ENCODE data around the gene GJB2. TPM values are rescaled to one million over a fixed set of nuclear protein-coding genes. Genes with fewer than 3 reads are reported as not detected.

Gene GJB2
- total RNA-seq, 4 donors from 2014 or later, result 0.35 to 0.72 (median 0.36) TPM; not detected in 1

DNA sequence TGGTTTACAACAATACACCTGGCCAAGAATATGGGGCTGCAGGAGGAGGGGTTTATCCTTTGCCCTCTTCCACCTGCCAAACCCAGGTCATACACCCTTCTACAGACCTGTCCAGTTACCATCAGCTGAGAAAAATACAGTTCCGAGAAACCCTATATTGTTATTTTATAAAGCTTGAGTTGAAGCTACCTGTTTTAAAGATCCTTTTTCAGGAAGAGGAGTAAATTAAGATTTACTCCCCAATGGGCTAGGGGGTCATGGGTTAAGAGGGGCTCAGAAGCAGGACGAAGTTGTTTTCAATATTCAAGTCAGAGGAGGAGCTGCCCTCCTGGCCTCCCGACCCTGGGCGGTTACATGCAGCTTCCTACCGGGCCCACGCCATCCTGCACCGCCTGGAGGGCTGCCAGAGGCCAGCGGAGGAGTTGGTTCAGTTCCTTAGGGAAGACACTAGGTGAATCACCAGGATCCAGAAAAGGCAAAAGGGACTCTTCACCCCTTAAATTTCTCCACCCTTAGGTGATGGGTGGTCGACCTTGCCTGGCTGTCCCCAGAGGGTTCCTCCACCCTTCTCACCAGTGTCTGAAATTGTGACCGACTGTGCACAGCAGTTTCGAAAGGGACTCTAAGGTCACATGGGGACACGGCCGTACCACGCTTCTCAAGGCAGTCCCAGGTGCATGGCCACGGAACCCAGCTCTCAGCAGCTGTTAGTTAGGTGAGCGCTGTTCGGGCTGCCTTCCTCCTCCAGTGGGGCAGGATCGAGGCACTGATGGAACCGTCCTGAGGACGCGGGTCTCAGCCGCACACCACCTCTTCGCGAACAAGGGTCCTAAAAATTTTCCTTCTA is 1.2 kb downstream of the GJB2 start:
- ATAC-seq, result no peak
- Histone ChIP-seq H3K4me1 (peaks cover 17 to 19% of the 10 kb centered on the region in 2 donors), H3K27ac (no peak overlapping the region), H3K4me3 (peak overlapping the region; percentile 41 to 65 (median 56)), H3K9me3 (no peaks in the 10 kb centered on the region), H3K36me3 (no peaks in the 10 kb centered on the region), H3K27me3 (peaks cover 49 to 60% (median 52%) of the 10 kb centered on the region in 3 donors)
- in situ Hi-C loops (cut with MboI; ENCODE audit: low sequenced_read_pairs in 4 of 4) (loop anchor here (10.0 to 25.0 kb wide), 5 partner anchors 96 to 746 kb away; partner anchors contain the start of gene XPO4 (in 1 of the 4)), intact Hi-C loops (cut with DNase I; ENCODE audit: low total_unique reads) (no loop called here)
- TF ChIP-seq, protein P1, sequence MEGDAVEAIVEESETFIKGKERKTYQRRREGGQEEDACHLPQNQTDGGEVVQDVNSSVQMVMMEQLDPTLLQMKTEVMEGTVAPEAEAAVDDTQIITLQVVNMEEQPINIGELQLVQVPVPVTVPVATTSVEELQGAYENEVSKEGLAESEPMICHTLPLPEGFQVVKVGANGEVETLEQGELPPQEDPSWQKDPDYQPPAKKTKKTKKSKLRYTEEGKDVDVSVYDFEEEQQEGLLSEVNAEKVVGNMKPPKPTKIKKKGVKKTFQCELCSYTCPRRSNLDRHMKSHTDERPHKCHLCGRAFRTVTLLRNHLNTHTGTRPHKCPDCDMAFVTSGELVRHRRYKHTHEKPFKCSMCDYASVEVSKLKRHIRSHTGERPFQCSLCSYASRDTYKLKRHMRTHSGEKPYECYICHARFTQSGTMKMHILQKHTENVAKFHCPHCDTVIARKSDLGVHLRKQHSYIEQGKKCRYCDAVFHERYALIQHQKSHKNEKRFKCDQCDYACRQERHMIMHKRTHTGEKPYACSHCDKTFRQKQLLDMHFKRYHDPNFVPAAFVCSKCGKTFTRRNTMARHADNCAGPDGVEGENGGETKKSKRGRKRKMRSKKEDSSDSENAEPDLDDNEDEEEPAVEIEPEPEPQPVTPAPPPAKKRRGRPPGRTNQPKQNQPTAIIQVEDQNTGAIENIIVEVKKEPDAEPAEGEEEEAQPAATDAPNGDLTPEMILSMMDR (IDR thresholded peaks at IDR 0.05 in 4 of 5, conservative IDR thresholded peaks at IDR 0.05 in 1 of 5), result no peak
- TF ChIP-seq POLR2A (IDR thresholded peaks at IDR 0.05), result no peak
- DNase-seq, result no peak

DNA sequence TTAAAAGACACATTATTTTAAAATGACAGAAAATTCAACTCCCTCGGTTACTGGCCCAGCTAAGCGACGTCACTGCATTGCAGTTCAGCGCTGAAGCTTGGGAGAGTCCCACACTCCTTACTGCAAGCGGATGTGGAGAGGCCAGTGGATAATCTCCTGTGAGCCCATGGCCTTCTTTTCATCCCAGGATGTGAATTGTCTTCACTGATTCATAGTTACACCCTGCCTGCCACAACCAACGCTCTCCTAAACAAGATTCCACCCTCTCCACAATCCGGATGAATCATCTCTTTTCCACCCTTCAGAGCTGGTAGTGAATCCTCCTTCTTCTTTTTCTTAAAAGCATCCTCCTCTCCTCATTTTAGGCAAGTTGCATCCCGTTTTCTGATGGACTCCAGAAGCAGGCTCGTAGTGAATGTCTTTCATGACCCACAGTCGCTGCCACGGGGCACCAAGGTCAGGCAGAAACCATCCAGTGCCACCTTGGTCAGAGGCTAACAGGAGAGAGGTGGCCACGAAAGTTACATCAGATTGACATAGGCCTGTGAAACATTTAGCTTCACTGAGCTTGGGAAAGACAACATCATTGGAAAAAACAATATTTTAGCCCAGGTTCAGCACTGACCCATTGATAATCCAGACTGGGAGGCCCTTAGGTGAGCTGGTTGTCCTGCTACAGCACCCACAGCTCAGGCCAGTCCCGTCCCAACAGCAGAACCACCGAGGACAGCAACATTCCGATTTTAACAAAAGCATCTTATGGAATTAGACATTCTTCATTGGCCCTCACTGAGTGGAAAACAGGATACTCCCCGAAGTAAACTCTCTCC is 2.0 kb downstream of the GJB2 start:
- intact Hi-C loops (cut with DNase I; ENCODE audit: low total_unique reads), result no loop called here

DNA sequence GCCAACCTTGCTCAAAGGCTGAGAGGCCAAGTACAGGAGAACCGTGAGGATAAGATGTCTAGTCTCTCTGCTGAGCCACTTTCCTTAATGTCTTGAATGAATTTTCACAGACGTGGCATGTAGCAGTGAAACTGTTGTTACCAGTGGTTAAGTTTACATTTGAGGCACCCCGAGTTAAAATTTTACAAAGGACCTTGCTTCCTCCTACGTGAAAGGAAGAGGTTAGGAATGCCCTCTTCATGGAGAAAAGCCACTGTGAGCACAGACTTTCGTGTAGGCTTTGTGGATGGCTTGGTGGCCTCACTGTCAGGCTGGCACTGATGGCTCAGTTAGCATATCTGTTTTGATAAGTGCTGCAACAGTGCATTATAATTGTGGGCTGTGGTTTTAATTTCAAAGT is 2.7 kb downstream of the GJB2 start:
- TF ChIP-seq, protein P1 (IDR thresholded peaks at IDR 0.05 in 4 of 5, conservative IDR thresholded peaks at IDR 0.05 in 1 of 5), result no peak
- TF ChIP-seq POLR2A (IDR thresholded peaks at IDR 0.05), result no peak
- intact Hi-C loops (cut with DNase I; ENCODE audit: low total_unique reads) (no loop called here), in situ Hi-C loops (cut with MboI; ENCODE audit: low sequenced_read_pairs in 4 of 4) (loop anchor here (10.0 to 25.0 kb wide), 5 partner anchors 97 to 747 kb away; partner anchors contain the start of gene XPO4 (in 1 of the 4))
- Histone ChIP-seq H3K27ac (no peak overlapping the region), H3K27me3 (peaks cover 34 to 45% (median 37%) of the 10 kb centered on the region in 3 donors), H3K4me1 (peaks cover 17 to 19% of the 10 kb centered on the region in 2 donors), H3K9me3 (no peaks in the 10 kb centered on the region), H3K36me3 (no peaks in the 10 kb centered on the region), H3K4me3 (no peak overlapping the region)
- DNase-seq (no peak), ATAC-seq (no peak)

More for the DNA sequence above, 2.0 kb downstream of the GJB2 start:
- in situ Hi-C loops (cut with MboI; ENCODE audit: low sequenced_read_pairs in 4 of 4), result loop anchor here (10.0 to 25.0 kb wide), 5 partner anchors 97 to 747 kb away; partner anchors contain the start of gene XPO4 (in 1 of the 4)
- ATAC-seq (no peak), DNase-seq (no peak)
- TF ChIP-seq POLR2A (IDR thresholded peaks at IDR 0.05), result no peak
- TF ChIP-seq, protein P1 (IDR thresholded peaks at IDR 0.05 in 4 of 5, conservative IDR thresholded peaks at IDR 0.05 in 1 of 5), result no peak
- no peak overlapping the region for H3K4me3 ChIP-seq
- no peaks in the 10 kb centered on the region for H3K36me3 ChIP-seq
- H3K27me3 ChIP-seq, result peaks cover 40 to 52% (median 43%) of the 10 kb centered on the region in 3 donors
- peaks cover 17 to 19% of the 10 kb centered on the region in 2 donors for H3K4me1 ChIP-seq
- H3K27ac ChIP-seq, result no peak overlapping the region
- no peaks in the 10 kb centered on the region for H3K9me3 ChIP-seq

DNA sequence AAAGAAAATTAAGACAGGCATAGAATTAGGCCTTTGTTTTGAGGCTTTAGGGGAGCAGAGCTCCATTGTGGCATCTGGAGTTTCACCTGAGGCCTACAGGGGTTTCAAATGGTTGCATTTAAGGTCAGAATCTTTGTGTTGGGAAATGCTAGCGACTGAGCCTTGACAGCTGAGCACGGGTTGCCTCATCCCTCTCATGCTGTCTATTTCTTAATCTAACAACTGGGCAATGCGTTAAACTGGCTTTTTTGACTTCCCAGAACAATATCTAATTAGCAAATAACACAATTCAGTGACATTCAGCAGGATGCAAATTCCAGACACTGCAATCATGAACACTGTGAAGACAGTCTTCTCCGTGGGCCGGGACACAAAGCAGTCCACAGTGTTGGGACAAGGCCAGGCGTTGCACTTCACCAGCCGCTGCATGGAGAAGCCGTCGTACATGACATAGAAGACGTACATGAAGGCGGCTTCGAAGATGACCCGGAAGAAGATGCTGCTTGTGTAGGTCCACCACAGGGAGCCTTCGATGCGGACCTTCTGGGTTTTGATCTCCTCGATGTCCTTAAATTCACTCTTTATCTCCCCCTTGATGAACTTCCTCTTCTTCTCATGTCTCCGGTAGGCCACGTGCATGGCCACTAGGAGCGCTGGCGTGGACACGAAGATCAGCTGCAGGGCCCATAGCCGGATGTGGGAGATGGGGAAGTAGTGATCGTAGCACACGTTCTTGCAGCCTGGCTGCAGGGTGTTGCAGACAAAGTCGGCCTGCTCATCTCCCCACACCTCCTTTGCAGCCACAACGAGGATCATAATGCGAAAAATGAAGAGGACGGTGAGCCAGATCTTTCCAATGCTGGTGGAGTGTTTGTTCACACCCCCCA is 3.8 kb downstream of the GJB2 start:
- H3K36me3 ChIP-seq, result no peaks in the 10 kb centered on the region
- no peak overlapping the region for H3K4me3 ChIP-seq
- TF ChIP-seq POLR2A (IDR thresholded peaks at IDR 0.05), result no peak
- TF ChIP-seq, protein P1 (IDR thresholded peaks at IDR 0.05 in 4 of 5, conservative IDR thresholded peaks at IDR 0.05 in 1 of 5), result no peak
- no peaks in the 10 kb centered on the region for H3K9me3 ChIP-seq
- peaks cover 22 to 34% (median 25%) of the 10 kb centered on the region in 3 donors for H3K27me3 ChIP-seq
- ATAC-seq, result no peak
- peaks cover 13 to 15% of the 10 kb centered on the region in 2 donors for H3K4me1 ChIP-seq
- no peak for DNase-seq
- H3K27ac ChIP-seq, result no peak overlapping the region
- in situ Hi-C loops (cut with MboI; ENCODE audit: low sequenced_read_pairs in 4 of 4), result loop anchor here (25.0 kb wide), 4 partner anchors 98 to 748 kb away; partner anchors contain the start of gene XPO4 (in 1 of the 4)
- intact Hi-C loops (cut with DNase I; ENCODE audit: low total_unique reads), result no loop called here
